Esophagus muscularis mucosa (tissue), 4 donors: ENCODE data around the gene DOK6. TPM values are rescaled to one million over a fixed set of nuclear protein-coding genes. Genes with fewer than 3 reads are reported as not detected.

Source experiments
- DNase-seq: peaks from one replicate; pipeline ENCODE4 v3.0.0-alpha.2; 2017; ENCODE audit errors: extremely low spot score
- H3K27ac ChIP-seq, 4 donors: fragments of 200-600 bp; sonication (generic); replicated peaks in 1 of 4; 1 replicate in 3 of 4; 2 replicates in 1 of 4; pipeline ENCODE4 v1.5.1; 2016 to 2019; ENCODE audit warnings: mild to moderate bottlenecking in 1 of 4
- H3K27me3 ChIP-seq, 4 donors: fragments of 200-600 bp; sonication (generic); one replicate each; pipeline versions ENCODE4 v1.5.1 to v1.6.0; 2016 to 2019
- H3K36me3 ChIP-seq, 4 donors: fragments of 200-600 bp; sonication (generic); one replicate each; pipeline ENCODE4 v1.5.1; 2016 to 2019
- H3K4me1 ChIP-seq, 4 donors: fragments of 200-600 bp; sonication (generic); one replicate each; pipeline ENCODE4 v1.5.1; 2016 to 2019
- H3K4me3 ChIP-seq, 4 donors: fragments of 200-600 bp; sonication (generic); 1 replicate in 2 of 4; 2 replicates in 2 of 4; pipeline ENCODE4 v1.5.1; 2016 to 2019; ENCODE audit warnings: mild to moderate bottlenecking in 4 of 4, moderate library complexity in 1 of 4
- H3K9me3 ChIP-seq, 4 donors: fragments of 200-600 bp; sonication (generic); 1 replicate in 3 of 4; 2 replicates in 1 of 4; pipeline ENCODE4 v1.5.1; 2016 to 2019
- CTCF ChIP-seq, 3 experiments: fragments of 200-600 bp in 2 of 3; fragments of 450-650 bp in 1 of 3; sonication (generic) in 2 of 3; IDR thresholded peaks; one replicate each; pipeline ENCODE4 v1.5.1; 2017 to 2019; ENCODE audit warnings: antibody characterized with exemption in 3 of 3, mild to moderate bottlenecking in 2 of 3, moderate library complexity in 1 of 3
- EP300 ChIP-seq: sonication (generic); formaldehyde crosslinking; IDR thresholded peaks from one replicate; pipeline ENCODE4 v1.6.1; 2017; ENCODE audit warnings: antibody characterized with exemption
- POLR2A ChIP-seq: fragments of 450-650 bp; IDR thresholded peaks from one replicate; pipeline ENCODE4 v1.6.1; 2017; ENCODE audit warnings: antibody characterized with exemption, moderate library complexity, mild to moderate bottlenecking, low read depth
- POLR2AphosphoS5 ChIP-seq, 2 donors: sonication (generic); formaldehyde crosslinking; IDR thresholded peaks; one replicate each; pipeline ENCODE4 v1.6.1; 2017; ENCODE audit warnings: antibody characterized with exemption in 2 of 2
- WGBS: methylation state at CpG from one replicate; pipeline ENCODE4 v1.1.5; 2018; 5-methylcytosine and 5-hydroxymethylcytosine counted together
- intact Hi-C: fragments of 100-400 bp; cut with DNase I; formaldehyde crosslinking; loops from one replicate; pipeline ENCODE4 v1.15.1; 2023
- total RNA-seq, 4 donors: library from RNA; depleted of rRNA; stranded (reverse); fragments of >200 nt; gene quantifications; one replicate each; pipeline versions ENCODE4 v1.1.0 to v1.2.1, GENCODE V29; 2016

The DOK6 gene
- total RNA-seq, 4 donors from 2014 or later = 0.83 to 4.1 (median 1.9) TPM

- Histone ChIP-seq H3K27ac (no peak overlapping the region), H3K4me1 (no peaks in the 10 kb centered on the region), H3K36me3 (no peaks in the 10 kb centered on the region), H3K4me3 (no peak overlapping the region), H3K27me3 (no peaks in the 10 kb centered on the region), H3K9me3 (no peaks in the 10 kb centered on the region)
- DNase-seq = no peak
- TF ChIP-seq POLR2A (no peak), CTCF (IDR thresholded peaks at IDR 0.05) (no peak), EP300 (no peak), POLR2AphosphoS5 (IDR thresholded peaks at IDR 0.05) (no peak)
- intact Hi-C loops = no loop called here
Observed at GRCh38 chr18:69703461-69703860, 302.8 kb downstream of the DOK6 start.

- no peak overlapping the region for H3K27ac ChIP-seq
- intact Hi-C loops = no loop called here
- no peak for DNase-seq
- WGBS = 83% methylated on average over 2 of the region's 2 CpGs
- H3K36me3 ChIP-seq = no peaks in the 10 kb centered on the region
- no peak overlapping the region for H3K4me3 ChIP-seq
- H3K4me1 ChIP-seq = no peaks in the 10 kb centered on the region
- no peaks in the 10 kb centered on the region for H3K9me3 ChIP-seq
- TF ChIP-seq POLR2A (no peak), CTCF (IDR thresholded peaks at IDR 0.05) (no peak), EP300 (no peak)
- H3K27me3 ChIP-seq = no peaks in the 10 kb centered on the region
Observed at GRCh38 chr18:69705987-69706386, 305.3 kb downstream of the DOK6 start.

DNA sequence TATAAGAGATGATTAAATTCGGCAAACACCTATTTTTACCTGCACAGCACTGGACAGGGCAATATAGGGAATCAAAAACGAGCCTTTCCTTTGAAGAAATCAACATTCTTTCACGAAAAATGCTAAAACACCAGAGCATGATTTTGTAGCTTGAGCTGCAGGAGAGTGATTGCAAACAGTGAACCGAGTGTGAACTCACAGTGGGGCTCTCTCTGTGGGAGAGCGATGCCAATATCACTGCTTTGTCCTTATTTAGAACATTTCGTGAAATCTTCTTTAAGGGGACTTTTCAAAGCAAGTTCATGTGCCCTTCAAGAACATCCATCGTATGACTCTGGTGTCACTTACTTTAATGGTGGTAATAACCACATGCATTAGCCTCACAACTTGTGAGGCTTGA is 308.2 kb downstream of the DOK6 start:
- DNase-seq = no peak
- Histone ChIP-seq H3K4me3 (no peak overlapping the region), H3K9me3 (no peaks in the 10 kb centered on the region), H3K4me1 (no peaks in the 10 kb centered on the region), H3K27ac (no peak overlapping the region), H3K36me3 (no peaks in the 10 kb centered on the region), H3K27me3 (no peaks in the 10 kb centered on the region)
- TF ChIP-seq POLR2AphosphoS5 (IDR thresholded peaks at IDR 0.05) (no peak), POLR2A (no peak), CTCF (IDR thresholded peaks at IDR 0.05) (no peak), EP300 (no peak)
- intact Hi-C loops = no loop called here
- WGBS = 83% methylated on average over 7 of the region's 7 CpGs

DNA sequence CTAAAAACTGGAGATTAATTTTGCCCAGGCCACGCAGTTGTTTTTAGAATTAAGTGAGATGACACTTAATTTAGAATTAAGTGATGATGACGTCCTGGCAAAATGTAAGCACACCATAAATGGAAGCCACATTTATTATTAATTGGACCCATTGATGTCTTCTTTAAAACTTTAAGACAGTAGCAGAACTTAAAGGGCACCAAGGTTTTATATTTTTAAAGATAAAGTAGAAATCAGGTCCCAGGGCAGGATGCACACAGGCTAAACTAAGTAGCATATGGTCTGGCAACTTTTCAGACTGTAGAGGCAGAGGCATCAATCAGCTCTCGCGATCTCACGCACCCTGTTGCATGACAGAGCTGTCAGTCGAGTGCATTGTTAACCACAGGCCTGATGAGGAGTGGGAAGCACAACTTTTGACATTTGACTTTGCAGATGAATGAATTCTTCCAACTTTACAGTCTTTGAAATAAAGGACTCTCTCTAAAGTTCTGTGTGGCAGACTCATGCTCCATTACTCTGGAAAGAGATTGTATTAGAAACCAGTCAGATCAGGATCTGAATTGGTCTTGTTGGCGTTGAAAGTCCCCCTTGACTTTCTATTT is 314.6 kb downstream of the DOK6 start:
- Histone ChIP-seq H3K27ac (no peak overlapping the region), H3K4me3 (no peak overlapping the region), H3K9me3 (peaks cover 0 to 28% (median 23%) of the 10 kb centered on the region in 4 donors), H3K36me3 (no peaks in the 10 kb centered on the region), H3K27me3 (no peaks in the 10 kb centered on the region), H3K4me1 (no peaks in the 10 kb centered on the region)
- 84% methylated on average over 7 of the region's 7 CpGs for WGBS
- intact Hi-C loops = no loop called here
- no peak for DNase-seq
- no peak for TF ChIP-seq CTCF (IDR thresholded peaks at IDR 0.05)
- no peak for TF ChIP-seq POLR2A
- no peak for TF ChIP-seq EP300
- TF ChIP-seq POLR2AphosphoS5 (IDR thresholded peaks at IDR 0.05) = no peak

- no peak for DNase-seq
- Histone ChIP-seq H3K9me3 (peaks cover 0 to 28% (median 23%) of the 10 kb centered on the region in 4 donors), H3K36me3 (no peaks in the 10 kb centered on the region), H3K27me3 (no peaks in the 10 kb centered on the region), H3K4me1 (no peaks in the 10 kb centered on the region), H3K27ac (no peak overlapping the region), H3K4me3 (no peak overlapping the region)
- TF ChIP-seq CTCF (IDR thresholded peaks at IDR 0.05) = no peak
- TF ChIP-seq POLR2A = no peak
- TF ChIP-seq POLR2AphosphoS5 (IDR thresholded peaks at IDR 0.05) = no peak
- TF ChIP-seq EP300 = no peak
- intact Hi-C loops = no loop called here
- WGBS = 100% methylated on average over 2 of the region's 2 CpGs
Observed at GRCh38 chr18:69717586-69717985, 316.9 kb downstream of the DOK6 start.
